HG02610 (cell line): Measurements from ENCODE around the gene KATNB1.
"Not testable (repeated sequence)": the region's sequence is repeated elsewhere in the genome, so short reads cannot be mapped to it uniquely, and the experiment has no call there.

ENCODE experiments used
- ATAC-seq: cut with Tn5 transposase; IDR thresholded peaks from one replicate; pipeline ENCODE4 v1.9.1; 2021; ENCODE audit warnings: mild to moderate bottlenecking, moderate library complexity; ENCODE audit not compliant: unreplicated experiment

KATNB1 gene

GRCh38 chr16:57765160-57765728, 29.7 kb downstream of the KATNB1 start:
- ATAC-seq = no peak

GRCh38 chr16:57766714-57767348, 31.3 kb downstream of the KATNB1 start:
- ATAC-seq = no peak

GRCh38 chr16:57769541-57770145, 34.1 kb downstream of the KATNB1 start:
- no peak for ATAC-seq

GRCh38 chr16:57770361-57770760, 34.8 kb downstream of the KATNB1 start:
- no peak for ATAC-seq

- ATAC-seq = no peak
Measured at GRCh38 chr16:57771141-57771785, 35.7 kb downstream of the KATNB1 start.

- ATAC-seq = no peak
Measured at GRCh38 chr16:57773019-57773418, 37.4 kb downstream of the KATNB1 start.

- ATAC-seq = no peak
Measured at GRCh38 chr16:57773655-57774295, 38.2 kb downstream of the KATNB1 start.

GRCh38 chr16:57774705-57775285, 39.2 kb downstream of the KATNB1 start:
- no peak for ATAC-seq

- no peak for ATAC-seq
Measured at GRCh38 chr16:57775661-57776469, 40.3 kb downstream of the KATNB1 start.

GRCh38 chr16:57778658-57779057, 43.1 kb downstream of the KATNB1 start:
- ATAC-seq = no peak

- ATAC-seq = not testable (repeated sequence)
Measured at GRCh38 chr16:57779836-57780235, 44.3 kb downstream of the KATNB1 start.

GRCh38 chr16:57781349-57781740, 45.8 kb downstream of the KATNB1 start:
- ATAC-seq = no peak

- no peak for ATAC-seq
Measured at GRCh38 chr16:57781741-57782606, 46.4 kb downstream of the KATNB1 start.

- not testable (repeated sequence) for ATAC-seq
Measured at GRCh38 chr16:57782607-57783055, 47.1 kb downstream of the KATNB1 start.

- no peak for ATAC-seq
Measured at GRCh38 chr16:57783116-57783515, 47.5 kb downstream of the KATNB1 start.

- no peak for ATAC-seq
Measured at GRCh38 chr16:57783883-57784282, 48.3 kb downstream of the KATNB1 start.

- no peak for ATAC-seq
Measured at GRCh38 chr16:57784334-57784733, 48.8 kb downstream of the KATNB1 start.

GRCh38 chr16:57785385-57785784, 49.8 kb downstream of the KATNB1 start:
- no peak for ATAC-seq

GRCh38 chr16:57785924-57786323, 50.4 kb downstream of the KATNB1 start:
- ATAC-seq = no peak
